ENCODE data around the gene CYB561. TPM values are rescaled to one million over a fixed set of nuclear protein-coding genes. Genes with fewer than 3 reads are reported as not detected.

The CYB561 gene
- total RNA-seq, 2 experiments from 2014 or later: 1.1 to 2.2 TPM

GRCh38 chr17:63399856-63400255, 46.2 kb downstream of the CYB561 start:
- H3K4me1 Mint-ChIP-seq: no peaks in the 10 kb centered on the region
- no peak overlapping the region for H3K4me3 Mint-ChIP-seq
- H3K27me3 Mint-ChIP-seq: no peaks in the 10 kb centered on the region
- no peak overlapping the region for H3K27ac Mint-ChIP-seq
- no peak for DNase-seq
- H3K9me3 Mint-ChIP-seq: no peaks in the 10 kb centered on the region
- H3K36me3 Mint-ChIP-seq: no peaks in the 10 kb centered on the region

GRCh38 chr17:63399316-63399715, 46.8 kb downstream of the CYB561 start:
- Mint-ChIP-seq H3K9me3 (no peaks in the 10 kb centered on the region), H3K4me3 (no peak overlapping the region), H3K4me1 (no peaks in the 10 kb centered on the region), H3K36me3 (no peaks in the 10 kb centered on the region), H3K27me3 (no peaks in the 10 kb centered on the region), H3K27ac (no peak overlapping the region)
- no peak for DNase-seq

GRCh38 chr17:63398680-63399079, 47.4 kb downstream of the CYB561 start:
- Mint-ChIP-seq H3K4me3 (no peak overlapping the region), H3K27me3 (no peaks in the 10 kb centered on the region), H3K4me1 (no peaks in the 10 kb centered on the region), H3K9me3 (no peaks in the 10 kb centered on the region), H3K36me3 (no peaks in the 10 kb centered on the region), H3K27ac (no peak overlapping the region)
- DNase-seq: no peak

GRCh38 chr17:63395075-63395805, 50.9 kb downstream of the CYB561 start:
- peaks cover 1% of the 10 kb centered on the region for H3K36me3 Mint-ChIP-seq
- H3K27me3 Mint-ChIP-seq: no peaks in the 10 kb centered on the region
- no peak overlapping the region for H3K27ac Mint-ChIP-seq
- H3K4me1 Mint-ChIP-seq: no peaks in the 10 kb centered on the region
- no peaks in the 10 kb centered on the region for H3K9me3 Mint-ChIP-seq
- no peak overlapping the region for H3K4me3 Mint-ChIP-seq
- DNase-seq: no peak

GRCh38 chr17:63390090-63390489, 56.0 kb downstream of the CYB561 start:
- Mint-ChIP-seq H3K4me1 (no peaks in the 10 kb centered on the region), H3K36me3 (peaks cover 1% of the 10 kb centered on the region), H3K27ac (no peak overlapping the region), H3K4me3 (no peak overlapping the region), H3K27me3 (no peaks in the 10 kb centered on the region), H3K9me3 (no peaks in the 10 kb centered on the region)
- DNase-seq: no peak

GRCh38 chr17:63387656-63388340, 58.3 kb downstream of the CYB561 start:
- Mint-ChIP-seq H3K36me3 (peaks cover 1% of the 10 kb centered on the region), H3K27me3 (no peaks in the 10 kb centered on the region), H3K4me3 (no peak overlapping the region), H3K27ac (no peak overlapping the region), H3K9me3 (no peaks in the 10 kb centered on the region), H3K4me1 (no peaks in the 10 kb centered on the region)
- no peak for DNase-seq

GRCh38 chr17:63382826-63383225, 63.3 kb downstream of the CYB561 start:
- H3K27me3 Mint-ChIP-seq: no peaks in the 10 kb centered on the region
- peaks cover 2% of the 10 kb centered on the region for H3K4me1 Mint-ChIP-seq
- H3K9me3 Mint-ChIP-seq: no peaks in the 10 kb centered on the region
- H3K4me3 Mint-ChIP-seq: no peak overlapping the region
- H3K36me3 Mint-ChIP-seq: no peaks in the 10 kb centered on the region
- no peak overlapping the region for H3K27ac Mint-ChIP-seq
- no peak for DNase-seq

Other genes starting within 250 kb of the CYB561 start
- not detected for gene ACE, start 30.8 kb upstream of the CYB561 start, total RNA-seq
- gene KCNH6, start 77.1 kb upstream of the CYB561 start, total RNA-seq: not detected
- 10 to 100 TPM; 92.1 to 95.1 TPM for gene DCAF7, start 104.2 kb upstream of the CYB561 start, total RNA-seq
- gene TACO1, start 154.6 kb upstream of the CYB561 start, total RNA-seq: 10 to 100 TPM; 38.3 to 39.6 TPM
- gene MAP3K3, start 176.1 kb upstream of the CYB561 start, total RNA-seq: 10 to 100 TPM; 20.1 to 20.8 TPM

Data from activated naive CD8-positive, alpha-beta T cell treated with anti-CD3 and anti-CD28 coated beads for 36 hours (primary cell).